Measurements from ENCODE around the gene CD244. TPM values are rescaled to one million over a fixed set of nuclear protein-coding genes. Genes with fewer than 3 reads are reported as not detected.

CD244 gene
- total and polyA plus RNA-seq, 7 donors = 0.03 to 0.63 (median 0.09) TPM; not detected in 3

DNA sequence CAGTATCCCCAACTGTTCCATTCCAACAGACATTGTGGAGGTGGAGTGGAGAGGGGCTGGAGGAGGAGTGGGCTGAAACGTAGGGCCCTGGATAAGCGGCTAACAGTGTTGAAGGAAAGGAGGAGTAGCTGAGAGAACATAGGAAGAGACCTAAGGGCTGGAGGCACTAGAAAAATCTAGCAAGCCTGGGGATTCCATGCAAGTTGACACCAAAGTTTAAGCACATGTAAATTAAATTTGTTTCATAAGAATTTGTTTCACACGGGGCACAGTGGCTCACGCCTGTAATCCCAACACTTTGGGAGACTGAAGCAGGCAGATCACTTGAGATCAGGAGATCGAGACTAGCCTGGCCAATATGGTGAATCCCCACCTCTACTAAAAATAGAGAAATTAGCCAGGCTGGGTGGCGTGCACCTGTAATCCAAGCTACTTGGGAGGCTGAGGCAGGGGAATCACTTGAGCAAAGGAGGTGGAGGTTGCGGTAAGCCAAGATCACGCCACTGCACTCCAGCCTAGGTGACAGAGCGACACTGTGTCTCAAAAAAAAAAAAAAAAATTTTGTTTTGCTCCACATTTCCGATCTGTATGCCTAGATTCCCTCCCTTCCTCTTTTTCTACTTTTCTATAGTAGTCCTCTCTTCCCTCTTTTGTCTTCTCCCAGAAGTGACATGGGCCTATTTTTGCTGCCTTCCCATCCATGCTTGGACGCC is 530 bp upstream of the CD244 start:
- Histone ChIP-seq H3K4me1 (no peaks in the 10 kb centered on the region), H3K27ac (no peak overlapping the region), H3K9me3 (no peaks in the 10 kb centered on the region), H3K4me3 (no peak overlapping the region), H3K36me3 (ENCODE audit: insufficient read depth in 1 of 2, low read depth in 1 of 2) (no peaks in the 10 kb centered on the region), H3K27me3 (ENCODE audit: insufficient read depth in 3 of 3, low read length in 2 of 3) (peaks cover 0 to 2% (median 0%) of the 10 kb centered on the region in 3 donors)
- intact Hi-C loops (cut with DNase I) = no loop called here
- 77 to 79% (median 78%) methylated on average over 11 of the region's 11 CpGs for WGBS, 3 donors
- DNase-seq = no peak
- no peak for ATAC-seq
- no peak for TF ChIP-seq CTCF (IDR thresholded peaks at IDR 0.05)

DNA sequence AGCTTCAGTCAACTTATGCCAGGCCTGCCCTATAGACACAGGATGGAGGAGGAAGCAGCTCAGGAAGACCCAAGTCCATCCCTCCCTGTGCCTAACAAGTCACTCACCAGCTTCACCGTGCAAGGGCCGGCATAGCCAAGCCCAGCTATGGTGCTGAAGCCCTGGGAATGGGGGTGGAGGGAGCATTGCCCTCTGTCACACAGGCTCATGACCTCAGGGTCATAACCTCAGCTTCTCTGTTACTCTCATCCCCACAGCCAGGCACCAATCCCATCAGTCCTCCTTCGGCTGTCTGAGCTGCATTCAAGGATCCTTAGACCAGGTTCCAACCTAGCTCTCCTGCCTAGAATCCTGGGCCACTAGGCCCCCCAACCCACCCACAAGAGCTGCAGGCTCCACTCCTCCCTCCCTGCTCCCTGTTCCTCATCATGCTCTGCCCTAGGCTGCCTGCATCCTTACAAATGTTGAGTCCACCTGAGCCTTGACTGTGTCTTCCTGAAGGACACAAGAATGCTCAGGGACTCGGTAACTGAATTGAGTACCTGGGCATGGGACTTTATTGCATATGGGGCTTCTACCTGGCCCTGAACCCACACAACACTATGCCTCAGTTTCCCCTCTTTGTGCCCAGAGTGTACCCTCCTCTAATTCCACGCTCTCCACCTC is 1.7 kb downstream of the CD244 start:
- Histone ChIP-seq H3K4me3 (no peak overlapping the region), H3K27me3 (ENCODE audit: insufficient read depth in 3 of 3, low read length in 2 of 3) (peaks cover 0 to 2% (median 0%) of the 10 kb centered on the region in 3 donors), H3K27ac (no peak overlapping the region), H3K4me1 (no peaks in the 10 kb centered on the region), H3K9me3 (no peaks in the 10 kb centered on the region), H3K36me3 (ENCODE audit: insufficient read depth in 1 of 2, low read depth in 1 of 2) (no peaks in the 10 kb centered on the region)
- intact Hi-C loops (cut with DNase I) = no loop called here
- DNase-seq (no peak), ATAC-seq (no peak)
- whole genome bisulfite sequencing, 3 donors = 53 to 58% (median 58%) methylated on average over 5 of the region's 5 CpGs
- TF ChIP-seq CTCF (IDR thresholded peaks at IDR 0.05) = no peak

GRCh38 chr1:160859166-160859565 is 3.5 kb downstream of the CD244 start:
- DNase-seq (no peak), ATAC-seq (no peak)
- H3K9me3 ChIP-seq = no peaks in the 10 kb centered on the region
- no peaks in the 10 kb centered on the region for H3K4me1 ChIP-seq
- H3K27me3 ChIP-seq (ENCODE audit: insufficient read depth in 3 of 3, low read length in 2 of 3) = peaks cover 0 to 2% (median 0%) of the 10 kb centered on the region in 3 donors
- 87 to 92% (median 90%) methylated on average over 5 of the region's 5 CpGs for WGBS, 3 donors
- H3K4me3 ChIP-seq = no peak overlapping the region
- intact Hi-C loops (cut with DNase I) = no loop called here
- no peak overlapping the region for H3K27ac ChIP-seq
- no peak for TF ChIP-seq CTCF (IDR thresholded peaks at IDR 0.05)
- H3K36me3 ChIP-seq (ENCODE audit: insufficient read depth in 1 of 2, low read depth in 1 of 2) = no peaks in the 10 kb centered on the region

- no peaks in the 10 kb centered on the region for H3K36me3 ChIP-seq (ENCODE audit: insufficient read depth in 1 of 2, low read depth in 1 of 2)
- H3K27me3 ChIP-seq (ENCODE audit: insufficient read depth in 3 of 3, low read length in 2 of 3) = peaks cover 0 to 2% (median 0%) of the 10 kb centered on the region in 3 donors
- TF ChIP-seq CTCF (IDR thresholded peaks at IDR 0.05) = no peak
- H3K27ac ChIP-seq = no peak overlapping the region
- intact Hi-C loops (cut with DNase I) = no loop called here
- 73 to 80% (median 76%) methylated on average over 3 of the region's 3 CpGs for WGBS, 3 donors
- H3K9me3 ChIP-seq = no peaks in the 10 kb centered on the region
- no peak for ATAC-seq
- H3K4me1 ChIP-seq = no peaks in the 10 kb centered on the region
- no peak for DNase-seq
- H3K4me3 ChIP-seq = no peak overlapping the region
Measured at GRCh38 chr1:160858507-160858906, 4.2 kb downstream of the CD244 start.

Measured in psoas muscle (tissue), 8 donors.